ENCODE measurements around the gene ZNF436.
"Not testable (repeated sequence)": the region's sequence is repeated elsewhere in the genome, so short reads cannot be mapped to it uniquely, and the experiment has no call there.

Gene ZNF436

DNA sequence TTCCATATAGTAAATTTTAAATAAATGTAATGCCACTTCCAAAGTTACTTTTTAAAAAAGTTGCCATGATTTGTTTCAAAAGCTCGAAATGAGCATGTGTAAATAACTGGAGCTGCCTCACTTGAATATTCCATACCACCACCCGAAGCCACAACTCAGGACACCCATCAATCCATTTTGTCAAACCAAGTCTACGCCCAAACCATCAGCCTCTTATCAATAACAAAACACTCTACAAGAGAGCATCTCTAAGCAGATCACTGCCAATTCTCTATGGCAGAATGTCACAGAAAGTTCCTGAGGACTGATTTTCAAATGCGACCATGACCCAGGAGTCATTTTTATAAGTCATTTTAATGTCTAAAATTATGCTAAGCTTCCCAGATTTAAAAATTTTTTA, 30.0 kb downstream of the ZNF436 start:
- H3K9me3 ChIP-seq (ENCODE audit: control insufficient read depth, insufficient read depth, low read length), result no peaks in the 10 kb centered on the region
- no peak overlapping the region for H3K9ac ChIP-seq (ENCODE audit: low read depth, low read length)
- H3K36me3 ChIP-seq (ENCODE audit: insufficient read depth, low read length), result peaks cover 14% of the 10 kb centered on the region
- peaks cover 18% of the 10 kb centered on the region for H3K4me1 ChIP-seq (ENCODE audit: insufficient read depth, low read length)

DNA sequence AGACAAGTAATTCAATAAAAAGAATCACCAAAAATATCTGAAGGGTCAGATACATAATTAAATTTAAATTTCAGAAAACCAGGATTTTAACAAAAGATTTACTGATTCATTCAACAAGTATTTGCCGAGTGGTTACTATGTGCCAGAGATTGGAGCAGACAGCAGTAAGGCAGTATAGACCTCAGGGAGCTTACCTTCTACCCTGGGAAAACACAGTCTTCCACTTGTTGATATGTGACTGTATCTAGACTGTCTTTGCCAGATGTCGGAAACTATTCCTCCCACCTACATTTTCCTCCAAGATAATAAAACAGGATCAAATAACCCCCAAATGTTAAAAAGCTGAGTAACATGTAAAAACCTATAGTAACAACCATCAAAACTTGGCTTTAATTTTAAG, 31.8 kb downstream of the ZNF436 start:
- Histone ChIP-seq H3K4me1 (ENCODE audit: insufficient read depth, low read length) (peaks cover 18% of the 10 kb centered on the region), H3K9ac (ENCODE audit: low read depth, low read length) (no peak overlapping the region), H3K9me3 (ENCODE audit: control insufficient read depth, insufficient read depth, low read length) (no peaks in the 10 kb centered on the region), H3K36me3 (ENCODE audit: insufficient read depth, low read length) (peaks cover 25% of the 10 kb centered on the region)

DNA sequence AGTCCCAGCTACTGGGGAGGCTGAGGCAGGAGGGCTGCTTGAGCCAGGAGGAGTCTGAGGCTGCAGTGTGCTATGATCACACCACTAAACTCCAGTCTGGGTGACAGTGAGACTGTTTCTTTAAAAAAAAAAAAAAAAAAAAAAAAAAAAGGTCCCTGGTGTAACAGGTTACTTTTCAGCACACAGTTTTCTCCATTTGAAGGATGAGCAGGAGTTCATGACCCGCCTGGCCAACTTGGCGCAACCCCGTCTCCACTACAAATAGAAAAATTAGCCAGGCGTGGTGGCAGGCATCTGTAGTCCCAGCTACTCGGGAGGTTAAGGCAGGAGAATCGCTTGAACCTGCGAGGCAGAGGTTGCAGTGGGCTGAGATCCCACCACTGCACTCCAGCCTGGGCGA, 37.9 kb downstream of the ZNF436 start:
- Histone ChIP-seq H3K9ac (ENCODE audit: low read depth, low read length) (no peak overlapping the region), H3K36me3 (ENCODE audit: insufficient read depth, low read length) (peaks cover 32% of the 10 kb centered on the region), H3K4me1 (ENCODE audit: insufficient read depth, low read length) (no peaks in the 10 kb centered on the region), H3K9me3 (ENCODE audit: control insufficient read depth, insufficient read depth, low read length) (no peaks in the 10 kb centered on the region)

DNA sequence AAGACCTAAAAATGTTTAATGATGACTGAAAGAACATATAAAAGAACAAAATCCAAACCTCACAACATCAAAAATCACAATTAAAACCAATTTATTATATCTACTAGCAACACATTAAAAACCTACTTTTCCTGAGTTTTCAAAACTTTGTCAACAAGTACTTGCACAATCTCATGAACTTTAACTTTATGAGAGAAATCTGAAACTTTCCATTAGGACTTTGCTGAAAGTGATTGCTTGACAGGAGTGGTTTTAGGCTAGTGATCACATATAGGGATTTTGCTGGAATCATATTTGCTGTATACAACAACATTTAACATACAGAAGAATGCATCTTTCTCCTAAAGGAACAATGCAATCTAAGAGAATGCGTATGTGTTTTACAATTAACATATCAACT, 38.8 kb downstream of the ZNF436 start:
- H3K9me3 ChIP-seq (ENCODE audit: control insufficient read depth, insufficient read depth, low read length), result no peaks in the 10 kb centered on the region
- H3K4me1 ChIP-seq (ENCODE audit: insufficient read depth, low read length), result no peaks in the 10 kb centered on the region
- no peak overlapping the region for H3K9ac ChIP-seq (ENCODE audit: low read depth, low read length)
- peaks cover 32% of the 10 kb centered on the region for H3K36me3 ChIP-seq (ENCODE audit: insufficient read depth, low read length)

DNA sequence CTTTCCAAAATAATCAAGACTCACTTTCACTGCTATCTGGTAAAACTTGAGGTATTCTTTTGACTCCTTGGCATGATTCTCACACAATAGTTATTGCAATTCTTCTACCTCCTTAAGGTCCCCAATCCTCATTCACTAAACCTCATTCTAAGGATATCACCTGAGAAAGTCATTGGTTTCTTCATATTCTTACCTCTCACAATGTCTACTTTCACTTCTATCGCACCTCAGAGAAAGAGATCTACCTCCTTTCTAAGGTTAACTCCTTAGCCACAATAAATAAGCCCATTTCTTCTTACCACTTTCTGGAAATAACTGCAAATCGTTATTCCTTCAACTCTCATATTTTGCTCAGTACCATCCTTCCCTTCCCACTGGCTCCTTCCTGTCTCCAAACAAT, 44.2 kb downstream of the ZNF436 start:
- Histone ChIP-seq H3K36me3 (ENCODE audit: insufficient read depth, low read length) (peaks cover 17% of the 10 kb centered on the region), H3K4me1 (ENCODE audit: insufficient read depth, low read length) (no peaks in the 10 kb centered on the region), H3K9me3 (ENCODE audit: control insufficient read depth, insufficient read depth, low read length) (no peaks in the 10 kb centered on the region), H3K9ac (ENCODE audit: low read depth, low read length) (no peak overlapping the region)

DNA sequence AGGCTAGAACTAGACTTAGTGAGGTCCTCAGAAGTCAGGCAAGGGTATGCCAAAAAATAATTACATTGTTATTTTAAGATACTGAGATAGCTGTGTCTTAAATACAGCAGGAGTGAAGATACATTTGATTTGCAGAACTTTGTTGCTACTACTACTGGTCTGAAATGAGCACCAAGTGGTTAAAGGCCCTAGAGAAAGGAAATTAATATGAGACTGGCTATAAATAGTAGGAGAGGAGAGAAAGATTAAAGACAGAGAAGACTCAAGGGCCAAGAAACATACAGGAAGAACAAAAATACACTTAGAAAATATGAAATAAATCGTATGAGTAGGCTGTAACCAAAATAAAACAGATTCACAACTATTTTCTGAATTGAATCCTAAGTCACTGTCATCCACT, 46.9 kb downstream of the ZNF436 start:
- H3K36me3 ChIP-seq (ENCODE audit: insufficient read depth, low read length), result peaks cover 16% of the 10 kb centered on the region
- no peak overlapping the region for H3K9ac ChIP-seq (ENCODE audit: low read depth, low read length)
- H3K9me3 ChIP-seq (ENCODE audit: control insufficient read depth, insufficient read depth, low read length), result no peaks in the 10 kb centered on the region
- H3K4me1 ChIP-seq (ENCODE audit: insufficient read depth, low read length), result no peaks in the 10 kb centered on the region

DNA sequence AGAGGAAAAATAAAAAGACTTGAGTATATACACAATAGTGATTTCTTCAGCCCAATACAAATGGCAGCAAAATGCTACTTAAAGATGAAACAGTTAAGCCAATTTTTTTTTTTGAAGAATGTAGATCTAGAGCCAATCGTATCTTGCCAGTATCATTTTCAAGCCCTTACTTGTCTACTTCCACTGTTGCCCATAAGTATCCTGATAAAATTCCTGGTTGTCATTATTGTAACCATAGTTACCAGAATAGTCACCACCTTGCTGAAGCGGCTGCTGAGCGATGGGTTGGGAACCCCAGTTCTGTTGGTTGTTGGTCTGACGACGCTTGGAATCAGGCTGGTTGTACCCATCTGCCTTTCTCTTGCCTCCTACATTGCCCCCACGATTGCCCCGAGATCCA, 59.4 kb downstream of the ZNF436 start:
- not testable (repeated sequence) for H3K9ac ChIP-seq (ENCODE audit: low read depth, low read length); H3K9me3 ChIP-seq (ENCODE audit: control insufficient read depth, insufficient read depth, low read length); H3K36me3 ChIP-seq (ENCODE audit: insufficient read depth, low read length); H3K4me1 ChIP-seq (ENCODE audit: insufficient read depth, low read length)
